ENCODE data around the gene GARNL3.

Gene GARNL3

DNA sequence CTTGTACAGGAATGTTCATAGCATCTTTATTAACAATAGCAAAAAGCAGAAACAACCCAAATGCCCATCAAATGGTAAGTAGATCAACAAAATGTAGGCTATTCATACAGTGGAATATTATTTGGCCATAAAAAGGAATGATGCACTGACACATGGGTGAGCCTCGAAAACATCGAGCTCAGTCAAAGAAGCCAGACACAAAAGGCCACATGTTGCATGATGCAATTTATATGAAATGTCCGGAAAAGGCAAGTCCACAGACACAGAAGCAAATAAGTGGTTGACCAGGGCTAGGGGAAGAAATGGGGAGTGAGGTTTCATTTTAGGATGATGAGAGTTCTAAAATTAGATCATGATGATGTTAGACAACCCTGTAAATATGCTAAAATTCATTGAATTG lies 115.9 kb downstream of the GARNL3 start:
- no peak for DNase-seq (ENCODE audit: low spot score)
- H3K27ac ChIP-seq, result no peak overlapping the region
- TF ChIP-seq, protein P1, sequence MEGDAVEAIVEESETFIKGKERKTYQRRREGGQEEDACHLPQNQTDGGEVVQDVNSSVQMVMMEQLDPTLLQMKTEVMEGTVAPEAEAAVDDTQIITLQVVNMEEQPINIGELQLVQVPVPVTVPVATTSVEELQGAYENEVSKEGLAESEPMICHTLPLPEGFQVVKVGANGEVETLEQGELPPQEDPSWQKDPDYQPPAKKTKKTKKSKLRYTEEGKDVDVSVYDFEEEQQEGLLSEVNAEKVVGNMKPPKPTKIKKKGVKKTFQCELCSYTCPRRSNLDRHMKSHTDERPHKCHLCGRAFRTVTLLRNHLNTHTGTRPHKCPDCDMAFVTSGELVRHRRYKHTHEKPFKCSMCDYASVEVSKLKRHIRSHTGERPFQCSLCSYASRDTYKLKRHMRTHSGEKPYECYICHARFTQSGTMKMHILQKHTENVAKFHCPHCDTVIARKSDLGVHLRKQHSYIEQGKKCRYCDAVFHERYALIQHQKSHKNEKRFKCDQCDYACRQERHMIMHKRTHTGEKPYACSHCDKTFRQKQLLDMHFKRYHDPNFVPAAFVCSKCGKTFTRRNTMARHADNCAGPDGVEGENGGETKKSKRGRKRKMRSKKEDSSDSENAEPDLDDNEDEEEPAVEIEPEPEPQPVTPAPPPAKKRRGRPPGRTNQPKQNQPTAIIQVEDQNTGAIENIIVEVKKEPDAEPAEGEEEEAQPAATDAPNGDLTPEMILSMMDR (IDR thresholded peaks at IDR 0.05), result no peak
- no peak overlapping the region for H3K4me3 ChIP-seq

DNA sequence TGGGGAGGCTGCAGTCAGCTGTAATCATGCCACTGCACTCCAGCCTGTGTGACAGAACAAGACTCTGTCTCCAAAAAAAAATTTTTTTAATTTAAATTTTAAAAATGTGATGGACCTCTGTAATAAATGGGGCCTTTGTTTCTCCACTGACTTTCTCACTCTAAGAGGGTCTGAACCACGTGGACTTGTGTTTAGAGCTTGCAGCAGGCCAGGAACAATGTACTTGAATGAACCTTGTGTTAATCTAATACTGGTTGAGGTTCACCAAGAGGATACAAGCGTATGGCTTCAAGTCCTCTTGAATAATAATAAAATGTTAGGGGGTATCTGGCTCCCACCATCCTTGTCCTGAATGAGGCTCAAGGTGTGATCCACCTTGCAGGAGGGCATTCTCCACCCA lies 118.0 kb downstream of the GARNL3 start:
- Histone ChIP-seq H3K4me3 (no peak overlapping the region), H3K27ac (no peak overlapping the region)
- TF ChIP-seq, protein P1 (IDR thresholded peaks at IDR 0.05), result no peak
- peak; percentile 36 for DNase-seq (ENCODE audit: low spot score)

DNA sequence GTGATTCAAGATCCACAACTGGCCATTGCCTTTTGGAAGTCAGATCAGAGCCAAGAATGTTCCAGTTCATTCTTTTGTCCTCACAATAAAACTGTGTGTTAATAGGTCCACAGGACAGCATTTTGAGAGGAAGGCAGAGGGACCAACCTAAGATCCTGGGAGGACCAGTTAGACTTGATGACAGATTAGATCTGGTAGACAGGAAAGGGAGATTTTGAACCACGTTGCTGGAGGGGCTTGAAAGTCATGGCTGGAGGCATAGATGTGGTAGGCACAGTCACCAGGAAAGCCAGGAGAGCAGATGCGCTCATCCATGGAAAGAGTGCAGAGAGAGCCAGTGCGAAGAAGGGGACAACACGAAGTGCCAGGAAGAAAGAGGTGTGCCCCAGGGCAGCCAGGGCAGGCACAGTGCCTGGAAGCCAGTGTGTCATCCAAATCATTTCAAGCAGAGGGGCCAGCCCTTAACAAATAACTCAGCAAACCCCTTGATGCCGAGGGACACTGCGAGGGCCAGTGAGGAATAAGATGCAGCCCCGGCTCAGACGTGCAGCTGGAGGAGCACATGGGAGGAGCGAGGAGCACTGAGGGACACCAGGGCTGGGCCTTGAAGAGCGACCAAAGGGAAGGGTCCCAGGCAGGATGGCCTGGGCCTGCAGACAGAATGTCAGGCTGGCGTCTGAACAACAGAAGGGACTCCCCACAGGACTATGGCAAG lies 119.6 kb downstream of the GARNL3 start:
- TF ChIP-seq, protein P1 (IDR thresholded peaks at IDR 0.05), result no peak
- H3K4me3 ChIP-seq, result no peak overlapping the region
- H3K27ac ChIP-seq, result no peak overlapping the region
- peak; percentile 61 for DNase-seq (ENCODE audit: low spot score)

DNA sequence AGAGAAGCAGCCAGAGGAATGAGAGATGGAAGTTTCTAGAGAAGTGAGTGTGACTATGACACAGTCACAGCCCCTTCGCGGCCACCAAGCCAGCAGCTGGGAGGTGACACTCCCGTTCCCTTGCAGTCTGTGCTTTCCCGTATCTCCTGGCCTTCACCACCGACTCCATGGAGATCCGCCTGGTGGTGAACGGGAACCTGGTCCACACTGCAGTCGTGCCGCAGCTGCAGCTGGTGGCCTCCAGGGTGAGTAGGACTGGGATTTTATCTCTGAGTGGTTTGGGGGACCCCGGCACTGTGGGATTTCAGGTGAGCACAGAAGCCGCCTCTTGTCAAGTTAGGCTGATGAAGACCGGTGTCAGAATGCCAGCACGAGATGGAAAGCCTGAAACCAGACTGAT lies 120.3 kb downstream of the GARNL3 start:
- TF ChIP-seq, protein P1 (IDR thresholded peaks at IDR 0.05), result no peak
- no peak overlapping the region for H3K4me3 ChIP-seq
- peak; percentile 66 for DNase-seq (ENCODE audit: low spot score)
- no peak overlapping the region for H3K27ac ChIP-seq

DNA sequence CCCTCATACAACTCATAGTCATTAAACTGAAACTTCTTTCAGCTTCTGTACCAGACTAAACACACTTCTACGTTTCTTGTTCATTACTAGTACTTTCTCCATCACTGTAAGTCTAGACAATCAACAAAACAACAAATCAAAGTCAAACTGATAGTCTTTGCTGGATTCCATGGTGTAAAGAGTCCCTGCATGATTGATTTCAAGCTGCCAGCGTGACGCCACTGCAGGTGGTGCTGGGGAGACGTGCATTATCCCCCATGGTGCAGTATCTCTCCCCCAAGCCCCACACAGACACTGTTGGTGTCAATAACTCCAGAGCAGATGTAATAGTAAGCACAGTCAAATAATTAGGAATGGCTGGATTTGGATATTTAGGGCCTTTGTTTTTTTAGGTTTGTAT lies 121.7 kb downstream of the GARNL3 start:
- Histone ChIP-seq H3K4me3 (no peak overlapping the region), H3K27ac (no peak overlapping the region)
- peak; percentile 4 for DNase-seq (ENCODE audit: low spot score)
- TF ChIP-seq, protein P1 (IDR thresholded peaks at IDR 0.05), result no peak

DNA sequence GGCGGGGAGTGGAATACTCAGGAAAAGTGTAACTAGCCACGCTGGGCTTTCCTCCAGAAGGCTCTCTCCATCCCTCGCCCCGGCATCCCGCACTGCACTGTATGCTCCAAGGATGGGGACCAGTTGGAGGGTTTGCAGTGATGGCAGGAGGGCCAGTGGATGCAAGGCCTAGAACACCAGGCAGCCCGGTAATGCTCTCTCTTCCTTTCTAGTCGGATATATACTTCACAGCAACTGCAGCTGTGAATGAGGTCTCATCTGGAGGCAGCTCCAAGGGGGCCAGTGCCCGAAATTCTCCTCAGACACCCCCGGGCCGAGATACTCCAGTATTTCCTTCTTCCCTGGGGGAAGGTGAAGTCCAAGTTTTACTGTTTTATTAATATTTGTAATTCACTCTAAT lies 122.4 kb downstream of the GARNL3 start:
- Histone ChIP-seq H3K4me3 (no peak overlapping the region), H3K27ac (no peak overlapping the region)
- TF ChIP-seq, protein P1 (IDR thresholded peaks at IDR 0.05), result no peak
- DNase-seq (ENCODE audit: low spot score), result peak; percentile 47

All from coronary artery (tissue), 2 donors.